ENCODE results near the gene SORCS1.

The SORCS1 gene

GRCh38 chr10:106547047-106547635 is 617.4 kb downstream of the SORCS1 start:
- no peaks in the 10 kb centered on the region for H3K36me3 ChIP-seq (replicated peaks; ENCODE audit: insufficient read depth, low read length)
- H3F3A ChIP-seq (ENCODE audit: insufficient read depth, low read length): no peaks in the 10 kb centered on the region
- H3K9me3 ChIP-seq (replicated peaks; ENCODE audit: insufficient read depth, low read length): no peaks in the 10 kb centered on the region
- no peak for DNase-seq
- no peaks in the 10 kb centered on the region for H3K9me2 ChIP-seq (replicated peaks; ENCODE audit: insufficient read depth, low read length)
- TF ChIP-seq EZH2phosphoT487 (IDR thresholded peaks at IDR 0.05; ENCODE audit: low read length): no peak
- TF ChIP-seq CTCF (IDR thresholded peaks at IDR 0.05; ENCODE audit: low read length): no peak
- no peak for TF ChIP-seq EZH2 (optimal IDR thresholded peaks at IDR 0.05; ENCODE audit: low read depth, low read length)
- H3K4me3 ChIP-seq (ENCODE audit: low read length): no peak overlapping the region
- no peaks in the 10 kb centered on the region for H3K27me3 ChIP-seq (replicated peaks; ENCODE audit: insufficient read depth, low read length)
- no peaks in the 10 kb centered on the region for H4K20me1 ChIP-seq (ENCODE audit: insufficient read depth, low read length)
- no peak overlapping the region for H3K9ac ChIP-seq (ENCODE audit: low read length)
- no peak overlapping the region for H3K4me2 ChIP-seq (ENCODE audit: low read depth, low read length)
- H2AFZ ChIP-seq (ENCODE audit: low read length): no peak overlapping the region
- H3K79me2 ChIP-seq (ENCODE audit: low read length): no peaks in the 10 kb centered on the region
- no peak overlapping the region for H3K27ac ChIP-seq (ENCODE audit: low read length)
- no peaks in the 10 kb centered on the region for H3K4me1 ChIP-seq (ENCODE audit: low read length)

- Histone ChIP-seq H3K79me2 (ENCODE audit: low read length) (no peaks in the 10 kb centered on the region), H3K36me3 (replicated peaks; ENCODE audit: insufficient read depth, low read length) (no peaks in the 10 kb centered on the region), H3K27ac (ENCODE audit: low read length) (no peak overlapping the region), H3K9ac (ENCODE audit: low read length) (no peak overlapping the region), H3K27me3 (replicated peaks; ENCODE audit: insufficient read depth, low read length) (no peaks in the 10 kb centered on the region), H3K4me3 (ENCODE audit: low read length) (no peak overlapping the region), H3K4me2 (ENCODE audit: low read depth, low read length) (no peak overlapping the region), H3F3A (ENCODE audit: insufficient read depth, low read length) (no peaks in the 10 kb centered on the region), H3K4me1 (ENCODE audit: low read length) (no peaks in the 10 kb centered on the region), H4K20me1 (ENCODE audit: insufficient read depth, low read length) (no peaks in the 10 kb centered on the region), H3K9me2 (replicated peaks; ENCODE audit: insufficient read depth, low read length) (no peaks in the 10 kb centered on the region), H2AFZ (ENCODE audit: low read length) (no peak overlapping the region), H3K9me3 (replicated peaks; ENCODE audit: insufficient read depth, low read length) (no peaks in the 10 kb centered on the region)
- no peak for DNase-seq
- no peak for TF ChIP-seq EZH2 (optimal IDR thresholded peaks at IDR 0.05; ENCODE audit: low read depth, low read length)
These were observed 622.0 kb downstream of the SORCS1 start for GRCh38 chr10:106542461-106542860.

- no peaks in the 10 kb centered on the region for H3K9me3 ChIP-seq (replicated peaks; ENCODE audit: insufficient read depth, low read length)
- no peaks in the 10 kb centered on the region for H3F3A ChIP-seq (ENCODE audit: insufficient read depth, low read length)
- H3K9me2 ChIP-seq (replicated peaks; ENCODE audit: insufficient read depth, low read length): no peaks in the 10 kb centered on the region
- no peak overlapping the region for H3K27ac ChIP-seq (ENCODE audit: low read length)
- H4K20me1 ChIP-seq (ENCODE audit: insufficient read depth, low read length): no peaks in the 10 kb centered on the region
- H3K36me3 ChIP-seq (replicated peaks; ENCODE audit: insufficient read depth, low read length): no peaks in the 10 kb centered on the region
- no peaks in the 10 kb centered on the region for H3K27me3 ChIP-seq (replicated peaks; ENCODE audit: insufficient read depth, low read length)
- H3K4me1 ChIP-seq (ENCODE audit: low read length): no peaks in the 10 kb centered on the region
- no peaks in the 10 kb centered on the region for H3K79me2 ChIP-seq (ENCODE audit: low read length)
- no peak overlapping the region for H2AFZ ChIP-seq (ENCODE audit: low read length)
- no peak overlapping the region for H3K4me2 ChIP-seq (ENCODE audit: low read depth, low read length)
- TF ChIP-seq CTCF (IDR thresholded peaks at IDR 0.05; ENCODE audit: low read length): no peak
- no peak for TF ChIP-seq EZH2phosphoT487 (IDR thresholded peaks at IDR 0.05; ENCODE audit: low read length)
- no peak for TF ChIP-seq EZH2 (optimal IDR thresholded peaks at IDR 0.05; ENCODE audit: low read depth, low read length)
- no peak overlapping the region for H3K9ac ChIP-seq (ENCODE audit: low read length)
- no peak for DNase-seq
- H3K4me3 ChIP-seq (ENCODE audit: low read length): no peak overlapping the region
These were observed 623.9 kb downstream of the SORCS1 start for GRCh38 chr10:106540645-106541044.

GRCh38 chr10:106537866-106538265 is 626.6 kb downstream of the SORCS1 start:
- Histone ChIP-seq H3K4me3 (ENCODE audit: low read length) (no peak overlapping the region), H3K4me1 (ENCODE audit: low read length) (no peaks in the 10 kb centered on the region), H3K79me2 (ENCODE audit: low read length) (no peaks in the 10 kb centered on the region), H3K4me2 (ENCODE audit: low read depth, low read length) (no peak overlapping the region), H3K36me3 (replicated peaks; ENCODE audit: insufficient read depth, low read length) (no peaks in the 10 kb centered on the region), H3K9me3 (replicated peaks; ENCODE audit: insufficient read depth, low read length) (no peaks in the 10 kb centered on the region), H4K20me1 (ENCODE audit: insufficient read depth, low read length) (no peaks in the 10 kb centered on the region), H2AFZ (ENCODE audit: low read length) (no peak overlapping the region), H3K9ac (ENCODE audit: low read length) (no peak overlapping the region), H3K27ac (ENCODE audit: low read length) (no peak overlapping the region), H3F3A (ENCODE audit: insufficient read depth, low read length) (no peaks in the 10 kb centered on the region), H3K27me3 (replicated peaks; ENCODE audit: insufficient read depth, low read length) (no peaks in the 10 kb centered on the region), H3K9me2 (replicated peaks; ENCODE audit: insufficient read depth, low read length) (no peaks in the 10 kb centered on the region)
- TF ChIP-seq CTCF (IDR thresholded peaks at IDR 0.05; ENCODE audit: low read length): no peak
- TF ChIP-seq EZH2 (optimal IDR thresholded peaks at IDR 0.05; ENCODE audit: low read depth, low read length): no peak
- no peak for TF ChIP-seq EZH2phosphoT487 (IDR thresholded peaks at IDR 0.05; ENCODE audit: low read length)
- DNase-seq: no peak
